AG10803 (cell line): ENCODE data around the gene BARD1.

Source experiments
- DNase-seq: peaks from one replicate; pipeline ENCODE4 v3.0.0; 2010; ENCODE audit warnings: low read depth
- H3K4me3 ChIP-seq: 2 replicates; pipeline ENCODE4 v1.5.1; 2011; ENCODE audit warnings: mild to moderate bottlenecking, low read length, control low read depth
- CTCF ChIP-seq: conservative IDR thresholded peaks from 2 replicates; pipeline ENCODE4 v1.5.1; 2011; ENCODE audit warnings: mild to moderate bottlenecking, low read length, control low read depth, inconsistent platforms

BARD1 gene

GRCh38 chr2:214830794-214831346 is 21.4 kb upstream of the BARD1 start:
- peak; percentile 48 for TF ChIP-seq CTCF
- no peak for DNase-seq
- no peak overlapping the region for H3K4me3 ChIP-seq

- TF ChIP-seq CTCF = no peak
- no peak overlapping the region for H3K4me3 ChIP-seq
- no peak for DNase-seq
These were observed 6.6 kb upstream of the BARD1 start for GRCh38 chr2:214816008-214816533.

- peak overlapping the region; percentile 68 for H3K4me3 ChIP-seq
- TF ChIP-seq CTCF = no peak
- DNase-seq = no peak
These were observed 1.2 kb upstream of the BARD1 start for GRCh38 chr2:214810671-214811070.

GRCh38 chr2:214809751-214810564 is 475 bp upstream of the BARD1 start:
- no peak for TF ChIP-seq CTCF
- peak; percentile 98 for DNase-seq
- peak overlapping the region; percentile 86 for H3K4me3 ChIP-seq

GRCh38 chr2:214807653-214808052 is 1.8 kb downstream of the BARD1 start:
- peak overlapping the region; percentile 86 for H3K4me3 ChIP-seq
- DNase-seq = no peak
- no peak for TF ChIP-seq CTCF

- TF ChIP-seq CTCF = no peak
- no peak overlapping the region for H3K4me3 ChIP-seq
- no peak for DNase-seq
These were observed 7.6 kb downstream of the BARD1 start for GRCh38 chr2:214801768-214802397.
